H1 (cell line): ENCODE results near the gene UQCC5. TPM values are rescaled to one million over a fixed set of nuclear protein-coding genes. Genes with fewer than 3 reads are reported as not detected.

Experiments
- BACH1 ChIP-seq: IDR thresholded peaks from 2 replicates; pipeline ENCODE4 v1.6.1; 2012; ENCODE audit warnings: low read length, improper control_type of control experiment
- BCL11A ChIP-seq, 2 experiments: IDR thresholded peaks; one replicate each; pipeline ENCODE4 v1.6.1; 2011; ENCODE audit warnings: low read depth in 2 of 2, low read length in 2 of 2, mild to moderate bottlenecking in 2 of 2
- BRCA1 ChIP-seq: IDR thresholded peaks from 2 replicates; pipeline ENCODE4 v1.6.1; 2012; ENCODE audit warnings: low read depth, low read length, improper control_type of control experiment
- MAFK ChIP-seq: IDR thresholded peaks from 2 replicates; pipeline ENCODE4 v1.6.1; 2012; ENCODE audit warnings: low read depth, mild to moderate bottlenecking, improper control_type of control experiment, low read length
- POLR2AphosphoS5 ChIP-seq: IDR thresholded peaks from 2 replicates; pipeline ENCODE4 v1.6.1; 2011; ENCODE audit warnings: low read depth, low read length
- RAD21 ChIP-seq, 2 experiments: IDR thresholded peaks in 1 of 2; conservative IDR thresholded peaks in 1 of 2; 2 replicates each; pipeline ENCODE4 v1.6.1; 2011; ENCODE audit warnings: low read depth in 2 of 2, low read length in 2 of 2, improper control_type of control experiment in 1 of 2, inconsistent platforms in 1 of 2, mild to moderate bottlenecking in 1 of 2, moderate library complexity in 1 of 2
- SRF ChIP-seq: IDR thresholded peaks from 2 replicates; pipeline ENCODE4 v1.6.1; 2011; ENCODE audit warnings: mild to moderate bottlenecking, low read depth, low read length, moderate library complexity
- polyA plus RNA-seq, 7 experiments: library from polyadenylated mRNA; depleted of rRNA in 3 of 7; stranded (reverse) in 5 of 7; unstranded in 2 of 7; fragments of >200 nt in 5 of 7; fragments of 200-250 nt in 2 of 7; gene quantifications; 1 replicate in 5 of 7; 2 replicates in 1 of 7; 4 replicates in 1 of 7; pipeline versions ENCODE4 v1.2.1 to v1.2.3, GENCODE V29; 2011 to 2013; ENCODE audit warnings: missing spikeins in 2 of 7, mixed read lengths in 2 of 7
- total RNA-seq: library from RNA; stranded (reverse); fragmentation: NEBNext Ultra II Directional; extraction: Animal tissue kit (Norgen Biotek cat#: 25700); gene quantifications from 2 replicates; pipeline ENCODE4 v1.2.1, GENCODE V29; 2021

Gene UQCC5
- total and polyA plus RNA-seq, 2 of the 8 experiments (the other 6 are each of a cell fraction or from before 2014, with no cell fraction given): 35.0 to 37.7 TPM

DNA sequence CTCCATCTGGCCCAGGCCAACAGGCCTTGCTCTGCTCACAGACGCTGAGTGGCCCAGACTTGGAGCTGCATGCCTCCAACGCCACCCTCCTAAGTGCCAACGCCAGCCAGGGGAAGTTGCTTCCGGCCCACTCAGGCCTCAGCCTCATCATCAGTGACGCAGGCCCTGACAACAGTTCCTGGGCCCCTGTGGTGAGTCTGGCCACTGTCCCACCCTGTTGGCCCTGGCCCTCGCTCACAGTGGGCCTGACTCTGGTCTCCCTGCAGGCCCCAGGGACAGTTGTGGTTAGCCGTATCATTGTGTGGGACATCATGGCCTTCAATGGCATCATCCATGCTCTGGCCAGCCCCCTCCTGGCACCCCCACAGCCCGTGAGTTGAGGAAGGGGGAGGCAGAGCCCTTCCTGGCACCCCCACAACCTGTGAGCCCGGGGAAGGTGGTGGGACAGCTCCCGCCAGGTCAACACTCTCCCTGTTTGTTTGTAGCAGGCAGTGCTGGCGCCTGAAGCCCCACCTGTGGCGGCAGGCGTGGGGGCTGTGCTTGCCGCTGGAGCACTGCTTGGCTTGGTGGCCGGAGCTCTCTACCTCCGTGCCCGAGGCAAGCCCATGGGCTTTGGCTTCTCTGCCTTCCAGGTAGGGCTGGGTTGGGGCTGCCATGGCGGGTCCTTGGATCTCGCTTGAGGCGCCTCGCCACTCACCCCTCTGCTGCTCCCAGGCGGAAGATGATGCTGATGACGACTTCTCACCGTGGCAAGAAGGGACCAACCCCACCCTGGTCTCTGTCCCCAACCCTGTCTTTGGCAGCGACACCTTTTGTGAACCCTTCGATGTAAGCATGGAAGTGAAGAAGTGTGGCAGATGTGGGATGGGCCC is 12.8 kb upstream of the UQCC5 start (continued):
- TF ChIP-seq RAD21 (IDR thresholded peaks at IDR 0.05 in 1 of 2, conservative IDR thresholded peaks at IDR 0.05 in 1 of 2; ENCODE audit: low read depth in 2 of 2, low read length in 2 of 2) (no peak), BACH1 (no peak), BCL11A (IDR thresholded peaks at IDR 0.05; ENCODE audit: low read depth in 2 of 2, low read length in 2 of 2) (no peak), SRF (no peak), POLR2AphosphoS5 (no peak), BRCA1 (no peak), MAFK (no peak)
